T-cell (primary cell): Measurements from ENCODE around the gene RRP9. TPM values are rescaled to one million over a fixed set of nuclear protein-coding genes. Genes with fewer than 3 reads are reported as not detected.

Experiments
- ATAC-seq, 4 experiments: fragments of 200-7000 bp in 3 of 4; fragments of 150-1000 bp in 1 of 4; cut with Tn5 transposase; replicated peaks in 1 of 4; 1 replicate in 3 of 4; 2 replicates in 1 of 4; pipeline ENCODE4 v1.10.0; 2021; ENCODE audit warnings: moderate library complexity in 3 of 4, mild to moderate bottlenecking in 2 of 4, moderate number of reproducible peaks in 1 of 4
- CTCF ChIA-PET, 2 donors: fragments of 300-600 bp; sonication (Branson Sonifier 250); formaldehyde crosslinking; loops; one replicate each; lab custom pipeline; 2022; ENCODE audit warnings: antibody characterized with exemption in 2 of 2; lab: Charles Lee
- POLR2A ChIA-PET, 2 donors: fragments of 300-600 bp; sonication (Branson Sonifier 250); formaldehyde crosslinking; loops; one replicate each; lab custom pipeline; 2022; ENCODE audit warnings: antibody characterized with exemption in 2 of 2; lab: Charles Lee
- DNase-seq, 35 experiments: peaks; one replicate each; pipeline versions ENCODE4 v3.0.0 to v3.0.0-alpha.2; 2013 to 2023
- H3K27ac ChIP-seq: one replicate; pipeline ENCODE4 v1.5.1; 2013; ENCODE audit warnings: low read length
- H3K27me3 ChIP-seq, 2 experiments: replicated peaks in 1 of 2; 1 replicate in 1 of 2; 2 replicates in 1 of 2; pipeline versions ENCODE4 v1.6.1 to v1.7.0; 2013; ENCODE audit warnings: low read length in 1 of 2, mixed read lengths in 1 of 2; ENCODE audit not compliant: control insufficient read depth in 2 of 2, insufficient read depth in 2 of 2; ENCODE audit errors: extremely low read depth in 1 of 2
- H3K36me3 ChIP-seq, 2 donors: 1 replicate in 1 of 2; 2 replicates in 1 of 2; pipeline versions ENCODE4 v1.6.1 to v1.7.0; 2013; ENCODE audit warnings: low read length in 1 of 2; ENCODE audit not compliant: control insufficient read depth in 2 of 2, insufficient read depth in 1 of 2; ENCODE audit errors: extremely low read depth in 1 of 2
- H3K4me1 ChIP-seq, 2 experiments: 1 replicate in 1 of 2; 2 replicates in 1 of 2; pipeline versions ENCODE4 v1.6.1 to v1.7.0; 2013; ENCODE audit warnings: low read length in 2 of 2, mixed read lengths in 1 of 2; ENCODE audit not compliant: insufficient read depth in 2 of 2, control insufficient read depth in 1 of 2; ENCODE audit errors: extremely low read depth in 1 of 2
- H3K4me3 ChIP-seq, 2 donors: 1 replicate in 1 of 2; 2 replicates in 1 of 2; pipeline versions ENCODE4 v1.5.1 to v1.7.0; 2013; ENCODE audit warnings: mild to moderate bottlenecking in 2 of 2, low read length in 1 of 2, moderate library complexity in 1 of 2; ENCODE audit not compliant: control insufficient read depth in 1 of 2; ENCODE audit errors: extremely low read depth in 1 of 2
- H3K9me3 ChIP-seq: 2 replicates; pipeline ENCODE4 v1.7.0; 2013
- H3K27ac Mint-ChIP-seq, 2 donors: one replicate each; pipeline ENCODE4 v1.8.0; 2020 to 2021; ENCODE audit warnings: mild to moderate bottlenecking in 2 of 2, mixed read lengths in 2 of 2
- H3K27me3 Mint-ChIP-seq, 2 donors: one replicate each; pipeline ENCODE4 v1.8.0; 2021 to 2022; ENCODE audit warnings: mixed read lengths in 2 of 2
- H3K36me3 Mint-ChIP-seq: one replicate; pipeline ENCODE4 v1.8.0; 2021; ENCODE audit warnings: mixed read lengths
- H3K4me1 Mint-ChIP-seq, 3 donors: one replicate each; pipeline ENCODE4 v1.8.0; 2020 to 2022; ENCODE audit warnings: mixed read lengths in 3 of 3, mild to moderate bottlenecking in 1 of 3
- H3K4me3 Mint-ChIP-seq, 3 donors: one replicate each; pipeline ENCODE4 v1.8.0; 2020 to 2022; ENCODE audit warnings: mild to moderate bottlenecking in 3 of 3, mixed read lengths in 3 of 3, moderate library complexity in 3 of 3
- H3K9me3 Mint-ChIP-seq, 3 donors: one replicate each; pipeline ENCODE4 v1.8.0; 2020 to 2022; ENCODE audit warnings: mixed read lengths in 3 of 3
- WGBS: methylation state at CpG from one replicate; pipeline ENCODE4 v1.1.5; 2013; ENCODE audit warnings: missing lambda C conversion rate; ENCODE audit not compliant: insufficient coverage; 5-methylcytosine and 5-hydroxymethylcytosine counted together
- total RNA-seq, 35 experiments: library from RNA in 6 of 35; stranded (reverse) in 6 of 35; fragments of 120-200 nt in 1 of 35; gene quantifications; one replicate each; pipeline versions ENCODE4 v1.2.1 to v1.2.4 and lab custom pipeline; 2013 to 2026

RRP9 gene
- total RNA-seq, 5 donors from 2014 or later (not counting 1 experiment from before 2014, with no cell fraction given): 11.4 to 20.5 (median 18.3) TPM

GRCh38 chr3:51985063-51985462 lies 43.4 kb upstream of the RRP9 start:
- Mint-ChIP-seq H3K4me1 (peaks cover 24 to 30% (median 25%) of the 10 kb centered on the region in 3 donors), H3K27me3 (no peaks in the 10 kb centered on the region), H3K4me3 (peak overlapping the region in 1 of 3 donors; percentile 54), H3K27ac (peak overlapping the region; percentile 70 to 77), H3K36me3 (no peaks in the 10 kb centered on the region), H3K9me3 (no peaks in the 10 kb centered on the region)
- WGBS: 92% methylated on average over 2 of the region's 6 CpGs
- Histone ChIP-seq H3K4me1 (peaks cover 4 to 32% of the 10 kb centered on the region in 2 experiments), H3K4me3 (no peak overlapping the region), H3K36me3 (peaks cover 2% of the 10 kb centered on the region in 2 donors), H3K27me3 (no peaks in the 10 kb centered on the region), H3K9me3 (no peaks in the 10 kb centered on the region), H3K27ac (no peak overlapping the region)
- ATAC-seq (no peak), DNase-seq (no peak)
- CTCF ChIA-PET: no interaction called here
- POLR2A ChIA-PET: no interaction called here

- peaks cover 2% of the 10 kb centered on the region in 2 donors for H3K36me3 ChIP-seq
- CTCF ChIA-PET: interaction anchor here in 1 of 2 donors (0.7 to 1.8 kb wide), 2 partner anchors 11 to 951 kb away, joined by 4 to 16 read pairs; partner anchors contain the start of gene ABHD14B
- DNase-seq (no peak), ATAC-seq (no peak)
- POLR2A ChIA-PET: no interaction called here
- H3K9me3 ChIP-seq: no peaks in the 10 kb centered on the region
- H3K4me3 Mint-ChIP-seq: peak overlapping the region; percentile 85 to 95 (median 89)
- no peaks in the 10 kb centered on the region for H3K27me3 Mint-ChIP-seq
- H3K4me1 Mint-ChIP-seq: peaks cover 24 to 30% (median 25%) of the 10 kb centered on the region in 3 donors
- H3K9me3 Mint-ChIP-seq: no peaks in the 10 kb centered on the region
- H3K36me3 Mint-ChIP-seq: no peaks in the 10 kb centered on the region
- H3K4me3 ChIP-seq: no peak overlapping the region
- H3K27me3 ChIP-seq: no peaks in the 10 kb centered on the region
- H3K27ac Mint-ChIP-seq: peak overlapping the region; percentile 70 to 97
- H3K4me1 ChIP-seq: peaks cover 4 to 32% of the 10 kb centered on the region in 2 experiments
- H3K27ac ChIP-seq: peak overlapping the region; percentile 79
These were observed 42.6 kb upstream of the RRP9 start for GRCh38 chr3:51984269-51984647.

- H3K4me3 Mint-ChIP-seq: peak overlapping the region; percentile 85 to 95 (median 89)
- H3K9me3 ChIP-seq: no peaks in the 10 kb centered on the region
- no peaks in the 10 kb centered on the region for H3K27me3 Mint-ChIP-seq
- peaks cover 4 to 32% of the 10 kb centered on the region in 2 experiments for H3K4me1 ChIP-seq
- H3K4me1 Mint-ChIP-seq: peaks cover 20 to 26% (median 25%) of the 10 kb centered on the region in 3 donors
- ATAC-seq (no peak), DNase-seq (no peak)
- peak overlapping the region; percentile 79 for H3K27ac ChIP-seq
- peaks cover 2% of the 10 kb centered on the region in 2 donors for H3K36me3 ChIP-seq
- POLR2A ChIA-PET: interaction anchor here in 1 of 2 donors (1.7 kb wide), 1 partner anchor 12 kb away, joined by 5 read pairs; the partner anchor contains the start of gene RPL29
- WGBS: 87% methylated on average over 19 of the region's 22 CpGs
- H3K4me3 ChIP-seq: peak overlapping the region; percentile 69 to 72
- CTCF ChIA-PET: interaction anchor here in 1 of 2 donors (0.7 to 1.8 kb wide), 4 partner anchors 10 to 950 kb away, joined by 3 to 16 read pairs (median 5); partner anchors contain the start of genes ABHD14B, PARP3, POC1A and RRP9
- H3K27me3 ChIP-seq: no peaks in the 10 kb centered on the region
- peak overlapping the region; percentile 91 to 97 for H3K27ac Mint-ChIP-seq
- no peaks in the 10 kb centered on the region for H3K36me3 Mint-ChIP-seq
- H3K9me3 Mint-ChIP-seq: no peaks in the 10 kb centered on the region
These were observed 42.0 kb upstream of the RRP9 start for GRCh38 chr3:51983578-51984268.

GRCh38 chr3:51982838-51983577 lies 41.3 kb upstream of the RRP9 start, which contains the start of gene ACY1:
TSS of gene ACY1 (plus strand) at chr3:51983535. CDS start at chr3:51984065, 530 bp downstream.
- Mint-ChIP-seq H3K4me3 (peak within 1 kb of the TSS; percentile 85 to 95 (median 89)), H3K27me3 (no peaks in the 10 kb centered on the region), H3K36me3 (no peaks in the 10 kb centered on the region), H3K9me3 (no peaks in the 10 kb centered on the region), H3K4me1 (peaks cover 23 to 26% (median 25%) of the 10 kb centered on the region in 3 donors), H3K27ac (peak within 1 kb of the TSS; percentile 96 to 97)
- WGBS: under 1% methylated on average over 67 of the region's 68 CpGs
- no peaks in the 10 kb centered on the region for H3K27me3 ChIP-seq
- CTCF ChIA-PET: interaction anchor here (0.5 to 1.8 kb wide), 7 partner anchors 9 to 172 kb away, joined by 3 to 16 read pairs (median 3); partner anchors contain the start of genes ABHD14B (in 1 of the 2), PARP3 (in 1 of the 2), POC1A (in 1 of the 2) and RRP9 (in 1 of the 2)
- no peaks in the 10 kb centered on the region for H3K9me3 ChIP-seq
- H3K4me1 ChIP-seq: peaks cover 4 to 33% of the 10 kb centered on the region in 2 experiments
- H3K36me3 ChIP-seq: peaks cover 2% of the 10 kb centered on the region in 2 donors
- DNase-seq (peak in 34 of 35 experiments; percentile 37 to 74 (median 52)), ATAC-seq (peak; percentile 77 to 87 (median 81))
- POLR2A ChIA-PET: interaction anchor here in 1 of 2 donors (0.6 to 1.7 kb wide), 3 partner anchors 12 to 608 kb away, joined by 3 to 5 read pairs (median 3); partner anchors contain the start of gene RPL29
- H3K4me3 ChIP-seq: peak within 1 kb of the TSS; percentile 69 to 72
- H3K27ac ChIP-seq: peak within 1 kb of the TSS; percentile 79

- H3K4me1 ChIP-seq: peaks cover 4 to 39% of the 10 kb centered on the region in 2 experiments
- no peaks in the 10 kb centered on the region for H3K27me3 ChIP-seq
- no peaks in the 10 kb centered on the region for H3K9me3 ChIP-seq
- Mint-ChIP-seq H3K27me3 (no peaks in the 10 kb centered on the region), H3K4me3 (peak overlapping the region; percentile 85 to 95 (median 89)), H3K4me1 (peaks cover 29 to 32% (median 29%) of the 10 kb centered on the region in 3 donors), H3K9me3 (no peaks in the 10 kb centered on the region), H3K36me3 (no peaks in the 10 kb centered on the region), H3K27ac (peak overlapping the region; percentile 96 to 97)
- peak overlapping the region; percentile 65 for H3K27ac ChIP-seq
- DNase-seq (peak in 5 of 35 experiments; percentile 12 to 50 (median 20)), ATAC-seq (peak; percentile 4 to 34 (median 20))
- H3K36me3 ChIP-seq: peaks cover 2% of the 10 kb centered on the region in 2 donors
- CTCF ChIA-PET: interaction anchor here (0.5 to 1.8 kb wide), 5 partner anchors 8 to 14 kb away, joined by 3 to 16 read pairs (median 3); partner anchors contain the start of gene ABHD14B (in 1 of the 2)
- 10% methylated on average over 3 of the region's 4 CpGs for WGBS
- H3K4me3 ChIP-seq: peak overlapping the region; percentile 69 to 72
- POLR2A ChIA-PET: interaction anchor here in 1 of 2 donors (0.6 to 1.7 kb wide), 3 partner anchors 13 to 608 kb away, joined by 3 to 5 read pairs (median 3); partner anchors contain the start of gene RPL29
These were observed 40.7 kb upstream of the RRP9 start for GRCh38 chr3:51982352-51982837.
